ENCODE measurements around the gene M1AP. TPM values are rescaled to one million over a fixed set of nuclear protein-coding genes. Genes with fewer than 3 reads are reported as not detected.

M1AP gene
- total RNA-seq, 1 experiment from 2014 or later: not detected

GRCh38 chr2:74535440-74535965 is 112.6 kb downstream of the M1AP start:
- intact Hi-C loops (cut with micrococcal nuclease; ENCODE audit: unreplicated experiment): no loop called here
- TF ChIP-seq CTCF (IDR thresholded peaks at IDR 0.05) (no peak), POLR2AphosphoS5 (IDR thresholded peaks at IDR 0.05; ENCODE audit: low read depth, low read length) (no peak), SIN3A (IDR thresholded peaks at IDR 0.05; ENCODE audit: borderline replicate concordance, insufficient read depth, low read depth, low read length) (no peak)
- no TSS peak for BruUV-seq (replicated peaks)
- H3K4me1 ChIP-seq (ENCODE audit: control insufficient read depth, insufficient read depth, low read length): no peaks in the 10 kb centered on the region
- in situ Hi-C loops (cut with HindIII; ENCODE audit: low pct_unique_long_range_greater_than_20kb, low sequenced_read_pairs): no loop called here
- H3K27ac ChIP-seq (ENCODE audit: low read length): no peak overlapping the region
- CTCF ChIA-PET: no interaction called here
- H3K4me3 ChIP-seq (ENCODE audit: low read depth in 2 of 2, low read length in 2 of 2): no peak overlapping the region
- H3K27me3 ChIP-seq (ENCODE audit: control insufficient read depth, insufficient read depth, low read length): no peaks in the 10 kb centered on the region; the same call in 1 of the 2 replicates
- no peaks in the 10 kb centered on the region; the same call in 1 of the 2 replicates for H3K36me3 ChIP-seq (ENCODE audit: control insufficient read depth, insufficient read depth, low read length)
- POLR2A ChIA-PET: no interaction called here
- ATAC-seq: no peak
- H3K9me3 ChIP-seq (ENCODE audit: control insufficient read depth, insufficient read depth, low read depth, low read length): no peaks in the 10 kb centered on the region
- DNase-seq (ENCODE audit: low read depth, low spot score): no peak

- Histone ChIP-seq H3K27me3 (ENCODE audit: control insufficient read depth, insufficient read depth, low read length) (no peaks in the 10 kb centered on the region; the same call in 1 of the 2 replicates), H3K36me3 (ENCODE audit: control insufficient read depth, insufficient read depth, low read length) (no peaks in the 10 kb centered on the region; the same call in none of the 2 replicates), H3K27ac (ENCODE audit: low read length) (no peak overlapping the region), H3K4me1 (ENCODE audit: control insufficient read depth, insufficient read depth, low read length) (no peaks in the 10 kb centered on the region), H3K9me3 (ENCODE audit: control insufficient read depth, insufficient read depth, low read depth, low read length) (no peaks in the 10 kb centered on the region), H3K4me3 (ENCODE audit: low read depth in 2 of 2, low read length in 2 of 2) (no peak overlapping the region)
- DNase-seq (ENCODE audit: low read depth, low spot score) (no peak), ATAC-seq (no peak)
- no TSS peak for BruUV-seq (replicated peaks)
- intact Hi-C loops (cut with micrococcal nuclease; ENCODE audit: unreplicated experiment): no loop called here
- ChIA-PET CTCF (no interaction called here), POLR2A (no interaction called here)
- in situ Hi-C loops (cut with HindIII; ENCODE audit: low pct_unique_long_range_greater_than_20kb, low sequenced_read_pairs): no loop called here
- TF ChIP-seq POLR2AphosphoS5 (IDR thresholded peaks at IDR 0.05; ENCODE audit: low read depth, low read length): no peak
- no peak for TF ChIP-seq REST (IDR thresholded peaks at IDR 0.05; ENCODE audit: insufficient read depth in 1 of 2, low read depth in 2 of 2, low read length in 1 of 2)
- TF ChIP-seq CTCF (IDR thresholded peaks at IDR 0.05): no peak
Observed at GRCh38 chr2:74534411-74534810, 113.7 kb downstream of the M1AP start.

GRCh38 chr2:74533464-74533863 is 114.7 kb downstream of the M1AP start:
- CTCF ChIA-PET: no interaction called here
- intact Hi-C loops (cut with micrococcal nuclease; ENCODE audit: unreplicated experiment): no loop called here
- no peak overlapping the region for H3K4me3 ChIP-seq (ENCODE audit: low read depth in 2 of 2, low read length in 2 of 2)
- in situ Hi-C loops (cut with HindIII; ENCODE audit: low pct_unique_long_range_greater_than_20kb, low sequenced_read_pairs): no loop called here
- no peak overlapping the region for H3K27ac ChIP-seq (ENCODE audit: low read length)
- DNase-seq (ENCODE audit: low read depth, low spot score): no peak
- BruUV-seq (replicated peaks): no TSS peak
- peaks cover 3% of the 10 kb centered on the region for H3K36me3 ChIP-seq (ENCODE audit: control insufficient read depth, insufficient read depth, low read length)
- POLR2A ChIA-PET: no interaction called here
- no peaks in the 10 kb centered on the region for H3K9me3 ChIP-seq (ENCODE audit: control insufficient read depth, insufficient read depth, low read depth, low read length)
- no peaks in the 10 kb centered on the region for H3K4me1 ChIP-seq (ENCODE audit: control insufficient read depth, insufficient read depth, low read length)
- TF ChIP-seq SIN3A (IDR thresholded peaks at IDR 0.05; ENCODE audit: borderline replicate concordance, insufficient read depth, low read depth, low read length) (no peak), CTCF (IDR thresholded peaks at IDR 0.05) (no peak), POLR2AphosphoS5 (IDR thresholded peaks at IDR 0.05; ENCODE audit: low read depth, low read length) (no peak), TCF7L2 (IDR thresholded peaks at IDR 0.05; ENCODE audit: low read depth, low read length) (no peak), REST (IDR thresholded peaks at IDR 0.05; ENCODE audit: insufficient read depth in 1 of 2, low read depth in 2 of 2, low read length in 1 of 2) (no peak)
- H3K27me3 ChIP-seq (ENCODE audit: control insufficient read depth, insufficient read depth, low read length): no peaks in the 10 kb centered on the region; the same call in 1 of the 2 replicates
- no peak for ATAC-seq

All from Panc1 (cell line).